Activated CD8-positive, alpha-beta memory T cell treated with anti-CD3 and anti-CD28 coated beads, Interleukin-2, amount 50 U/mL, for 48 hours (primary cell): ENCODE data around the gene SH3D19.
"Not testable (repeated sequence)": the region's sequence is repeated elsewhere in the genome, so short reads cannot be mapped to it uniquely, and the experiment has no call there.

ENCODE experiments used
- DNase-seq: peaks from one replicate; pipeline ENCODE4 v3.0.0-alpha.2; 2020

SH3D19 gene

DNA sequence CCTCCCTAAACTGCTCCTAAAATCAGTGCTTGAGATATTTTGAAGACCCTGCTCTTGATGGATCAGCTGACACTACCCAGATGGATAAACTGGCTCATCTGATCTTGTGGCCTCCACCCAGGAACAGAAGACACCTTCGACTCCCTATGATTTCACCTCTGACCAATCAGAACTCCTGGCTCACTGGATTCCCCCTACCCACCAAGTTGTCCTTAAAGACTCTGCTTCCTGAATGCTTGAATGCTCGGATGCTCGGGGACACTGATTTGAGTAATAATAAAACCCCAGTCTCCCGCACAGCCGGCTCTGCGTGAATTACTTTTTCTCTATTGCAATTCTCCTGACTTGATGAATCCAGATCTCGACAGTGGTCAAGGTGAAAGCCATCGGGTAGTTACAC lies 237.9 kb downstream of the SH3D19 start:
- no peak for DNase-seq

DNA sequence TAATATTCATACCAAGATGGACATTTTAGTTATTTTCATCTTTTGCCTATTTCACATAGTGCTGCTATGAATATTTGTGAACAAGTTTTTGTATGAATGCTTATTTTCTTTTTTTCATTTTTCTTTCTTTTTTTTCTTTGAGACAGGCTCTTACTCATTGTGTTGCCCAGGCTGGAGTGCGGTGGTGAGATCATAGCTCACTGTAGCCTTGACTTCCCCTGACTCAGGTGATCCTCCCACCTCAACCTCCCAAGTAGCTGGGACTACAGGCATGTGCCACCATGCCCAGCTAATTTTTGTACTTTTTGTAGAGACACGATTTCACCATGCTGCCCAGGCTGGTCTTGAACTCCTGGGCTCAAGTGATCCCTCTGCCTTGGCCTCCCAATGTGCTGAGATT lies 247.4 kb downstream of the SH3D19 start:
- not testable (repeated sequence) for DNase-seq

DNA sequence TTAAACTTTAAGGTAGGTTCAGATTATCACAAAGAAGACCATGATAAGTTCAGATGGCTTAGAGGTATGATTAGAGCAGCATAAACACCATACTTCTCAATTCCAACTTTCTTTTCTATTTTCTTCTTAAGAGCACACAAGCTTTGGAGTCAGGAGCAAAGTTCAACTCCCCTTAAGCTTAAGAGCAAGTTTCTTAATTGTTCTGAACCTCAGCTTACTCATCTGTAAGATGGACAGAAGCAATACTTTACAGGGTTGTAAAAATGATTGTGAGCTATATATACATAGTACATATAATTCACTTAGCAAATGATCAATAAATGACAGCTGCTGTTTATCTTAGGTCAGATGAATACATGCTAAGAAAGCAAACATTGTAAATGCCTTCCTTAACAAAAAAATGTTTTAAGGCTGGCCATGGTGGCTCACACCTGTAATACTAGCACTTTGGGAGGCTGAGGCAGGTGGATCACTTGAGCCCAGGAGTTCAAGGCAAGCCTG lies 250.9 kb downstream of the SH3D19 start:
- no peak for DNase-seq
